T-cell (primary cell): ENCODE data around the gene NTRK1. TPM values are rescaled to one million over a fixed set of nuclear protein-coding genes. Genes with fewer than 3 reads are reported as not detected.

Experiments
- ATAC-seq, 4 experiments: fragments of 200-7000 bp in 3 of 4; fragments of 150-1000 bp in 1 of 4; cut with Tn5 transposase; replicated peaks in 1 of 4; 1 replicate in 3 of 4; 2 replicates in 1 of 4; pipeline ENCODE4 v1.10.0; 2021; ENCODE audit warnings: moderate library complexity in 3 of 4, mild to moderate bottlenecking in 2 of 4, moderate number of reproducible peaks in 1 of 4
- CTCF ChIA-PET, 2 donors: fragments of 300-600 bp; sonication (Branson Sonifier 250); formaldehyde crosslinking; loops; one replicate each; lab custom pipeline; 2022; ENCODE audit warnings: antibody characterized with exemption in 2 of 2; lab: Charles Lee
- POLR2A ChIA-PET, 2 donors: fragments of 300-600 bp; sonication (Branson Sonifier 250); formaldehyde crosslinking; loops; one replicate each; lab custom pipeline; 2022; ENCODE audit warnings: antibody characterized with exemption in 2 of 2; lab: Charles Lee
- DNase-seq, 35 experiments: peaks; one replicate each; pipeline versions ENCODE4 v3.0.0 to v3.0.0-alpha.2; 2013 to 2023
- H3K27ac ChIP-seq: one replicate; pipeline ENCODE4 v1.5.1; 2013; ENCODE audit warnings: low read length
- H3K27me3 ChIP-seq, 2 experiments: replicated peaks in 1 of 2; 1 replicate in 1 of 2; 2 replicates in 1 of 2; pipeline versions ENCODE4 v1.6.1 to v1.7.0; 2013; ENCODE audit warnings: low read length in 1 of 2, mixed read lengths in 1 of 2; ENCODE audit not compliant: control insufficient read depth in 2 of 2, insufficient read depth in 2 of 2; ENCODE audit errors: extremely low read depth in 1 of 2
- H3K36me3 ChIP-seq, 2 donors: 1 replicate in 1 of 2; 2 replicates in 1 of 2; pipeline versions ENCODE4 v1.6.1 to v1.7.0; 2013; ENCODE audit warnings: low read length in 1 of 2; ENCODE audit not compliant: control insufficient read depth in 2 of 2, insufficient read depth in 1 of 2; ENCODE audit errors: extremely low read depth in 1 of 2
- H3K4me1 ChIP-seq, 2 experiments: 1 replicate in 1 of 2; 2 replicates in 1 of 2; pipeline versions ENCODE4 v1.6.1 to v1.7.0; 2013; ENCODE audit warnings: low read length in 2 of 2, mixed read lengths in 1 of 2; ENCODE audit not compliant: insufficient read depth in 2 of 2, control insufficient read depth in 1 of 2; ENCODE audit errors: extremely low read depth in 1 of 2
- H3K4me3 ChIP-seq, 2 donors: 1 replicate in 1 of 2; 2 replicates in 1 of 2; pipeline versions ENCODE4 v1.5.1 to v1.7.0; 2013; ENCODE audit warnings: mild to moderate bottlenecking in 2 of 2, low read length in 1 of 2, moderate library complexity in 1 of 2; ENCODE audit not compliant: control insufficient read depth in 1 of 2; ENCODE audit errors: extremely low read depth in 1 of 2
- H3K9me3 ChIP-seq: 2 replicates; pipeline ENCODE4 v1.7.0; 2013
- H3K27ac Mint-ChIP-seq, 2 donors: one replicate each; pipeline ENCODE4 v1.8.0; 2020 to 2021; ENCODE audit warnings: mild to moderate bottlenecking in 2 of 2, mixed read lengths in 2 of 2
- H3K27me3 Mint-ChIP-seq, 2 donors: one replicate each; pipeline ENCODE4 v1.8.0; 2021 to 2022; ENCODE audit warnings: mixed read lengths in 2 of 2
- H3K36me3 Mint-ChIP-seq: one replicate; pipeline ENCODE4 v1.8.0; 2021; ENCODE audit warnings: mixed read lengths
- H3K4me1 Mint-ChIP-seq, 3 donors: one replicate each; pipeline ENCODE4 v1.8.0; 2020 to 2022; ENCODE audit warnings: mixed read lengths in 3 of 3, mild to moderate bottlenecking in 1 of 3
- H3K4me3 Mint-ChIP-seq, 3 donors: one replicate each; pipeline ENCODE4 v1.8.0; 2020 to 2022; ENCODE audit warnings: mild to moderate bottlenecking in 3 of 3, mixed read lengths in 3 of 3, moderate library complexity in 3 of 3
- H3K9me3 Mint-ChIP-seq, 3 donors: one replicate each; pipeline ENCODE4 v1.8.0; 2020 to 2022; ENCODE audit warnings: mixed read lengths in 3 of 3
- WGBS: methylation state at CpG from one replicate; pipeline ENCODE4 v1.1.5; 2013; ENCODE audit warnings: missing lambda C conversion rate; ENCODE audit not compliant: insufficient coverage; 5-methylcytosine and 5-hydroxymethylcytosine counted together
- total RNA-seq, 35 experiments: library from RNA in 6 of 35; stranded (reverse) in 6 of 35; fragments of 120-200 nt in 1 of 35; gene quantifications; one replicate each; pipeline versions ENCODE4 v1.2.1 to v1.2.4 and lab custom pipeline; 2013 to 2026

Gene NTRK1
- total RNA-seq, 5 donors from 2014 or later (not counting 1 experiment from before 2014, with no cell fraction given) = 0.36 to 1.2 (median 0.60) TPM

- no peak overlapping the region for H3K4me3 Mint-ChIP-seq
- peak overlapping the region in 1 of 2 donors; percentile 43 for H3K27ac Mint-ChIP-seq
Observed at GRCh38 chr1:156897078-156897825, 36.6 kb downstream of the NTRK1 start.

GRCh38 chr1:156898161-156898566, 37.5 kb downstream of the NTRK1 start:
- H3K4me3 Mint-ChIP-seq = no peak overlapping the region
- peak; percentile 13 to 46 (median 40) for ATAC-seq

More at GRCh38 chr1:156897078-156897825, 36.6 kb downstream of the NTRK1 start:
- POLR2A ChIA-PET = no interaction called here
- Histone ChIP-seq H3K4me1 (peaks cover 4 to 25% of the 10 kb centered on the region in 2 experiments), H3K27ac (no peak overlapping the region), H3K9me3 (no peaks in the 10 kb centered on the region), H3K36me3 (no peaks in the 10 kb centered on the region), H3K27me3 (peaks cover 0 to 94% of the 10 kb centered on the region in 2 experiments), H3K4me3 (no peak overlapping the region)
- DNase-seq (no peak), ATAC-seq (no peak)
- H3K36me3 Mint-ChIP-seq = no peaks in the 10 kb centered on the region
- CTCF ChIA-PET = interaction anchor here in 1 of 2 donors (0.6 kb wide), 1 partner anchor 98 kb away, joined by 11 read pairs; no protein-coding TSS in a partner anchor
- no peaks in the 10 kb centered on the region for H3K9me3 Mint-ChIP-seq
- WGBS = 76% methylated on average over 12 of the region's 14 CpGs
- H3K4me1 Mint-ChIP-seq = peaks cover 10 to 17% (median 16%) of the 10 kb centered on the region in 3 donors
- H3K27me3 Mint-ChIP-seq = peaks cover 10 to 56% of the 10 kb centered on the region in 2 donors

GRCh38 chr1:156898971-156899664, 38.5 kb downstream of the NTRK1 start:
- no peaks in the 10 kb centered on the region for H3K36me3 Mint-ChIP-seq

More at GRCh38 chr1:156898161-156898566, 37.5 kb downstream of the NTRK1 start:
- Histone ChIP-seq H3K36me3 (no peaks in the 10 kb centered on the region), H3K4me3 (no peak overlapping the region), H3K27me3 (peaks cover 0 to 88% of the 10 kb centered on the region in 2 experiments), H3K27ac (no peak overlapping the region), H3K9me3 (no peaks in the 10 kb centered on the region), H3K4me1 (peaks cover 2 to 16% of the 10 kb centered on the region in 2 experiments)
- 10% methylated on average over 3 of the region's 13 CpGs for WGBS
- ChIA-PET CTCF (interaction anchor here in 1 of 2 donors (0.6 kb wide), 1 partner anchor 99 kb away, joined by 11 read pairs; no protein-coding TSS in a partner anchor), POLR2A (no interaction called here)
- DNase-seq = no peak
- no peaks in the 10 kb centered on the region for H3K9me3 Mint-ChIP-seq
- H3K27me3 Mint-ChIP-seq = peaks cover 10 to 51% of the 10 kb centered on the region in 2 donors
- H3K4me1 Mint-ChIP-seq = peaks cover 7 to 10% (median 8%) of the 10 kb centered on the region in 3 donors
- H3K36me3 Mint-ChIP-seq = no peaks in the 10 kb centered on the region
- H3K27ac Mint-ChIP-seq = no peak overlapping the region

GRCh38 chr1:156899956-156900718, 39.5 kb downstream of the NTRK1 start:
- H3K27ac ChIP-seq = no peak overlapping the region
- H3K4me1 ChIP-seq = peaks cover 0 to 6% of the 10 kb centered on the region in 2 experiments
- no peaks in the 10 kb centered on the region for H3K9me3 ChIP-seq
- CTCF ChIA-PET = interaction anchor here (0.5 to 0.6 kb wide), 2 partner anchors 104 to 233 kb away, joined by 3 to 4 read pairs; no protein-coding TSS in a partner anchor
- Mint-ChIP-seq H3K27me3 (peaks cover 10 to 39% of the 10 kb centered on the region in 2 donors), H3K4me3 (no peak overlapping the region), H3K4me1 (peaks cover 4 to 7% (median 6%) of the 10 kb centered on the region in 3 donors), H3K36me3 (no peaks in the 10 kb centered on the region), H3K27ac (no peak overlapping the region), H3K9me3 (no peaks in the 10 kb centered on the region)
- H3K36me3 ChIP-seq = no peaks in the 10 kb centered on the region
- ATAC-seq = no peak
- WGBS = 91% methylated on average over 4 of the region's 12 CpGs
- no peak for DNase-seq
- H3K27me3 ChIP-seq = peaks cover 0 to 71% of the 10 kb centered on the region in 2 experiments
- H3K4me3 ChIP-seq = no peak overlapping the region
- POLR2A ChIA-PET = no interaction called here

More at GRCh38 chr1:156898971-156899664, 38.5 kb downstream of the NTRK1 start:
- H3K27me3 Mint-ChIP-seq = peaks cover 10 to 47% of the 10 kb centered on the region in 2 donors
- H3K4me1 Mint-ChIP-seq = peaks cover 5 to 7% (median 6%) of the 10 kb centered on the region in 3 donors
- DNase-seq (no peak), ATAC-seq (no peak)
- H3K4me1 ChIP-seq = peaks cover 0 to 7% of the 10 kb centered on the region in 2 experiments
- no peaks in the 10 kb centered on the region for H3K36me3 ChIP-seq
- H3K4me3 Mint-ChIP-seq = no peak overlapping the region
- POLR2A ChIA-PET = no interaction called here
- CTCF ChIA-PET = interaction anchor here in 1 of 2 donors (0.6 kb wide), 1 partner anchor 103 kb away, joined by 3 read pairs; no protein-coding TSS in a partner anchor
- H3K9me3 Mint-ChIP-seq = no peaks in the 10 kb centered on the region
- WGBS = 89% methylated on average over 10 of the region's 12 CpGs
- peaks cover 0 to 79% of the 10 kb centered on the region in 2 experiments for H3K27me3 ChIP-seq
- no peaks in the 10 kb centered on the region for H3K9me3 ChIP-seq
- H3K27ac ChIP-seq = no peak overlapping the region
- no peak overlapping the region for H3K4me3 ChIP-seq
- H3K27ac Mint-ChIP-seq = no peak overlapping the region

GRCh38 chr1:156900896-156901589, 40.4 kb downstream of the NTRK1 start:
- ATAC-seq = no peak
- CTCF ChIA-PET = interaction anchor here in 1 of 2 donors (0.7 kb wide), 1 partner anchor 56 kb away, joined by 3 read pairs; no protein-coding TSS in a partner anchor
- H3K9me3 ChIP-seq = no peaks in the 10 kb centered on the region
- peaks cover 0 to 6% of the 10 kb centered on the region in 2 experiments for H3K4me1 ChIP-seq
- Mint-ChIP-seq H3K4me1 (peaks cover 4 to 7% (median 6%) of the 10 kb centered on the region in 3 donors), H3K36me3 (no peaks in the 10 kb centered on the region), H3K4me3 (no peak overlapping the region), H3K27ac (no peak overlapping the region), H3K9me3 (no peaks in the 10 kb centered on the region), H3K27me3 (peaks cover 10 to 35% of the 10 kb centered on the region in 2 donors)
- DNase-seq = no peak
- H3K36me3 ChIP-seq = no peaks in the 10 kb centered on the region
- peaks cover 0 to 64% of the 10 kb centered on the region in 2 experiments for H3K27me3 ChIP-seq
- no peak overlapping the region for H3K27ac ChIP-seq
- POLR2A ChIA-PET = no interaction called here
- H3K4me3 ChIP-seq = no peak overlapping the region
- 75% methylated on average over 1 of the region's 6 CpGs for WGBS
